ENCODE results near the gene POC1A.

DNA sequence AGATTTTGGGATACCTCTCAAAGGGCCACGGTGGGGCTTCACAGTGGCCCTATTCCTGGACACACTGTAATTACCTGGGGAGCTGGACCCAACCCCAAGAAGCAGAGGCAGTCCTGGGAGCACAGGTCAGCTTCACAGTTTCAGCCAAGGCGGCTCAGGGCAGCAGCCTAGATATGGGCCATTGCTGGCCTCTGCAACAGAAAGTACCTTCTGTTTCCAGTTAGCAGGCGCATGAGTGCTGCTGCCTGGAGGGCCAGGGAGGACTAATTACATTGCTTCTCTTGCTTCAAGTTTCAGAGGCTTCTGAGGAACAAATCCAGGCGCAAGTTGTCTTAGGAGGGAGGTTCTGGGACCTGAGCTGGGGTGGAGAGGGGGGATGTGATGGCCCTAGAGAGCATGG lies 84.4 kb downstream of the POC1A start:
- TF ChIP-seq, protein P1, sequence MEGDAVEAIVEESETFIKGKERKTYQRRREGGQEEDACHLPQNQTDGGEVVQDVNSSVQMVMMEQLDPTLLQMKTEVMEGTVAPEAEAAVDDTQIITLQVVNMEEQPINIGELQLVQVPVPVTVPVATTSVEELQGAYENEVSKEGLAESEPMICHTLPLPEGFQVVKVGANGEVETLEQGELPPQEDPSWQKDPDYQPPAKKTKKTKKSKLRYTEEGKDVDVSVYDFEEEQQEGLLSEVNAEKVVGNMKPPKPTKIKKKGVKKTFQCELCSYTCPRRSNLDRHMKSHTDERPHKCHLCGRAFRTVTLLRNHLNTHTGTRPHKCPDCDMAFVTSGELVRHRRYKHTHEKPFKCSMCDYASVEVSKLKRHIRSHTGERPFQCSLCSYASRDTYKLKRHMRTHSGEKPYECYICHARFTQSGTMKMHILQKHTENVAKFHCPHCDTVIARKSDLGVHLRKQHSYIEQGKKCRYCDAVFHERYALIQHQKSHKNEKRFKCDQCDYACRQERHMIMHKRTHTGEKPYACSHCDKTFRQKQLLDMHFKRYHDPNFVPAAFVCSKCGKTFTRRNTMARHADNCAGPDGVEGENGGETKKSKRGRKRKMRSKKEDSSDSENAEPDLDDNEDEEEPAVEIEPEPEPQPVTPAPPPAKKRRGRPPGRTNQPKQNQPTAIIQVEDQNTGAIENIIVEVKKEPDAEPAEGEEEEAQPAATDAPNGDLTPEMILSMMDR (IDR thresholded peaks at IDR 0.05) = no peak
- TF ChIP-seq SIN3A (IDR thresholded peaks at IDR 0.05; ENCODE audit: borderline replicate concordance, insufficient read depth, low read depth, low read length) (no peak), POLR2AphosphoS5 (IDR thresholded peaks at IDR 0.05; ENCODE audit: low read depth, low read length) (no peak)
- TF ChIP-seq, protein P2, sequence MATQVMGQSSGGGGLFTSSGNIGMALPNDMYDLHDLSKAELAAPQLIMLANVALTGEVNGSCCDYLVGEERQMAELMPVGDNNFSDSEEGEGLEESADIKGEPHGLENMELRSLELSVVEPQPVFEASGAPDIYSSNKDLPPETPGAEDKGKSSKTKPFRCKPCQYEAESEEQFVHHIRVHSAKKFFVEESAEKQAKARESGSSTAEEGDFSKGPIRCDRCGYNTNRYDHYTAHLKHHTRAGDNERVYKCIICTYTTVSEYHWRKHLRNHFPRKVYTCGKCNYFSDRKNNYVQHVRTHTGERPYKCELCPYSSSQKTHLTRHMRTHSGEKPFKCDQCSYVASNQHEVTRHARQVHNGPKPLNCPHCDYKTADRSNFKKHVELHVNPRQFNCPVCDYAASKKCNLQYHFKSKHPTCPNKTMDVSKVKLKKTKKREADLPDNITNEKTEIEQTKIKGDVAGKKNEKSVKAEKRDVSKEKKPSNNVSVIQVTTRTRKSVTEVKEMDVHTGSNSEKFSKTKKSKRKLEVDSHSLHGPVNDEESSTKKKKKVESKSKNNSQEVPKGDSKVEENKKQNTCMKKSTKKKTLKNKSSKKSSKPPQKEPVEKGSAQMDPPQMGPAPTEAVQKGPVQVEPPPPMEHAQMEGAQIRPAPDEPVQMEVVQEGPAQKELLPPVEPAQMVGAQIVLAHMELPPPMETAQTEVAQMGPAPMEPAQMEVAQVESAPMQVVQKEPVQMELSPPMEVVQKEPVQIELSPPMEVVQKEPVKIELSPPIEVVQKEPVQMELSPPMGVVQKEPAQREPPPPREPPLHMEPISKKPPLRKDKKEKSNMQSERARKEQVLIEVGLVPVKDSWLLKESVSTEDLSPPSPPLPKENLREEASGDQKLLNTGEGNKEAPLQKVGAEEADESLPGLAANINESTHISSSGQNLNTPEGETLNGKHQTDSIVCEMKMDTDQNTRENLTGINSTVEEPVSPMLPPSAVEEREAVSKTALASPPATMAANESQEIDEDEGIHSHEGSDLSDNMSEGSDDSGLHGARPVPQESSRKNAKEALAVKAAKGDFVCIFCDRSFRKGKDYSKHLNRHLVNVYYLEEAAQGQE (IDR thresholded peaks at IDR 0.05; ENCODE audit: insufficient read depth in 1 of 2, low read depth in 2 of 2, low read length in 1 of 2) = no peak

Measured in Panc1 (cell line).